Left renal cortex interstitium (tissue), 4 donors: ENCODE results near the gene CIB4. TPM values are rescaled to one million over a fixed set of nuclear protein-coding genes. Genes with fewer than 3 reads are reported as not detected.

Source experiments
- DNase-seq, 4 donors: peaks; one replicate each; pipeline ENCODE4 v3.0.0-alpha.2; 2013; ENCODE audit warnings: low read depth in 4 of 4, low spot score in 2 of 4, missing footprints in 1 of 4
- polyA plus RNA-seq, 4 donors: library from polyadenylated mRNA; unstranded; fragments of 120-200 nt; gene quantifications; one replicate each; pipeline ENCODE4 v1.2.1, GENCODE V29; 2013; ENCODE audit not compliant: insufficient read length in 4 of 4

The CIB4 gene
- polyA plus RNA-seq, 4 donors = 0.33 to 0.81 (median 0.41) TPM; not detected in 1

GRCh38 chr2:26627350-26628105, 13.6 kb downstream of the CIB4 start:
- no peak for DNase-seq

- no peak for DNase-seq
Observed at GRCh38 chr2:26626606-26627005, 14.6 kb downstream of the CIB4 start.

- no peak for DNase-seq
Observed at GRCh38 chr2:26623541-26624495, 17.3 kb downstream of the CIB4 start.

DNA sequence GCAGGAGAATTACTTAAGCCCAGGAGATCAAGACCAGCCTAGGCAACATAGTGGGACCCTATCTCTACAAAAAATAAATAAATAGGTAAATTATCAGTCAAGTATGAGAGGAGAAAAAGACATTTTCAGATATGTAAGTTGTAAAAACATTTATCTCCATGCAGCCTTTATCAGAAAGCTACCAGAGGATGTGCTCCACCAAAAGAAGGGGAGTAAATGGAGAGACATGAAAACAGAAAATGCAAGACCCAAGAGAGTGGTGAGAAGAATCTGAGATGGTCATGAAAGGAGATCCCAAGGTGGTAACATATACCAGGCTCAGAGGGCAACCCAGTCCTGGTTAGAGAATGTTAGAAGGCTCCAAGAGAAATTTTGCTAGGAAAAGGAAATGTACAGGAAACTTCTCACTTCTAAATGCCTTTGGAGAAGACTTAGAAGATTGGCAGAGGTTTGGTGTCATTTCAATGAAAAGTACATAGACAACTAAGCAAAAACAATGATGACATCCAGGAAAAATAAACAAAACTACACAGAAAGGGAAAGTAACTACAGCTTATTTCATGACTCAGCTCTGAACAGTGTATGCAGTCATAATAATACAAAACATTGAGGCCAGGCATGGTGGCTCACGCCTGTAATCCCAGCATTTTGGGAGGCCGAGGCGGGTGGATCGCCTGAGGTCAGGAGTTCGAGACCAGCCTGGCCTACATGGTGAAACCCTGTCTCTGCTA, 19.5 kb downstream of the CIB4 start:
- DNase-seq = no peak

GRCh38 chr2:26620031-26620605, 21.0 kb downstream of the CIB4 start:
- DNase-seq = no peak

- DNase-seq = no peak
Observed at GRCh38 chr2:26619521-26619951, 21.6 kb downstream of the CIB4 start.

DNA sequence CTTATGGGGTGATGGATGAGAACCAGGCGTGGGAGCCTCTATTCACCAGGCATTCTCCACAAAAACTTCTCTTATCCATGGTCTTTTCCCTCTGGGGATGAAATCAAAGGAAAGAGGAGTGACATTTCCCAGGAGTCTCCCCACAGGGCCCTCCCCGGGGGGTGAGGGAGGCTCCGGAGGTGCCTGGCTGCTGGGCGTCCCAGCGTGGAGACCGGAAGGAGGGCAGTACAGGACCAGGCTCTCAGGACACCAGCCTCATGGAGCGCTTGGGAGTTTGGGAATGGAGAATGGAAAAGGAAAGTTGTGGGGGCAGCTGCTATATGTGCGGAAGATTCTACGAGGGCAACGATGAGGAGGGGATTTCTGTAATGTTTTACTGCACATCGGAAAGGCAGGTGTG, 22.1 kb downstream of the CIB4 start:
- no peak for DNase-seq

- no peak for DNase-seq
Observed at GRCh38 chr2:26618611-26619010, 22.6 kb downstream of the CIB4 start.

DNA sequence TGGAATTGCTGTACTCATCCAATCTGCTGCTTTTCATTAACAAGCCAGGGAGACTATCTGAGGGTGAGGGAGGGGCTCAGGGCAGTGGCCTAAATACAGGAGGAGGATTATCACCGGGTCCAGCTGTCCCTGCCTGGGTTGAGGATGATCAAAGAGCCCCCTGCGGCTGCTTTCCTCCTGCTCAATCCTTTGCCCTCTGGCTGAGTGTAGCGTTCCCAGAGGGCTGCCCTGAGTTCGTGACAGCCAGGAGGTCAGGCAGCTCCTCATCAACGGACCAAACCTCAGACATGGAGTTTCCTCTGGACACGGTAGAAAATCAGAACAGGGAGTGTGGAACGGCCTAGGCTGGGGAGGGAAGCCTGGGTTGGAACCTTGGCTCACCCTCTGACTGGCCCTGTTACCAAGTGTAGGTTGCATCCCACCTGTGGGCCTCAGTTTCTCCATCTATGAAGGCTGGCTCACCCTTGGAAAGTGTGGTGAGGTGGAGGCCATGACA, 23.5 kb downstream of the CIB4 start:
- DNase-seq = no peak

DNA sequence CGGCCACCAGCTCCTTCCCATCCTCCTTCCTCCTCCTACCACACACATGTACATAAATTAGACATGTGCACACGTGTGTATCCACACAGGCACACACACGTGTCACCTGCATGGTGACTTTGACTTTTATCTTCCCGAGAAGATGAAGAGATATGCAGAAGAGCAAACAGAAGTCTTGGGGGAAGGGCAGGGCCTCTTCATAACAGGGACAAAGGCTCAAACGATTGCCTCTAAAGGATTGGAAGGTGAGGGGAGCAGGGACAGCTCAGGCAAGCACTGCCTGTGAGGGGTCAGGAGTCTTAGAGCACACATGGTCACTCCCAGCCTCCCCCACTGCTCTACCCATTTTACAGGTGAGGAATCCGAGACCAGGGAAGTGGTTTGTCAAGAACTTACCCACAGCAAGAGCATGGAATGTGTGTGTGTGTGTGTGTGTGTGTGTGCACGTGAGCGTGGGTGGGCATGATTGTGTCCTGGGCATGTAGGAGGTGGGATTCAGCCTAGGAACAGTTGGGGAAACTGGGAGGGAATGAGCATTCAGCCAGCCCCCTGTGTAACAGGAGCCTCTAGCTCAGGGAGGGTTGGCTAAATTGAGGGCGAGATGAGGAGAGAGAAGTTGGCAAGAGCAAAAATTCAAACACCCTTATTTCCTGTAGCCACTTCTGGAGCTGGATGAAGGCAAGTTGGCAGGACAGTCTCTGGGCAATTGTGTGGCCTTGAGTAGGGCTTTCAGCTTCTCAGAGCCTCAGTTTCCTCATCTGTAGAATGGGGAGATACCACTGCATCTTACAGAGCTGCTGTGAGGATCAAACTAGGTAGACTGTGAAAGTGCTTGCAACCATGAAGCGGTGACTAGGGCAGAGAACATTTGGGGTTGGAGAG, 24.2 kb downstream of the CIB4 start:
- no peak for DNase-seq

DNA sequence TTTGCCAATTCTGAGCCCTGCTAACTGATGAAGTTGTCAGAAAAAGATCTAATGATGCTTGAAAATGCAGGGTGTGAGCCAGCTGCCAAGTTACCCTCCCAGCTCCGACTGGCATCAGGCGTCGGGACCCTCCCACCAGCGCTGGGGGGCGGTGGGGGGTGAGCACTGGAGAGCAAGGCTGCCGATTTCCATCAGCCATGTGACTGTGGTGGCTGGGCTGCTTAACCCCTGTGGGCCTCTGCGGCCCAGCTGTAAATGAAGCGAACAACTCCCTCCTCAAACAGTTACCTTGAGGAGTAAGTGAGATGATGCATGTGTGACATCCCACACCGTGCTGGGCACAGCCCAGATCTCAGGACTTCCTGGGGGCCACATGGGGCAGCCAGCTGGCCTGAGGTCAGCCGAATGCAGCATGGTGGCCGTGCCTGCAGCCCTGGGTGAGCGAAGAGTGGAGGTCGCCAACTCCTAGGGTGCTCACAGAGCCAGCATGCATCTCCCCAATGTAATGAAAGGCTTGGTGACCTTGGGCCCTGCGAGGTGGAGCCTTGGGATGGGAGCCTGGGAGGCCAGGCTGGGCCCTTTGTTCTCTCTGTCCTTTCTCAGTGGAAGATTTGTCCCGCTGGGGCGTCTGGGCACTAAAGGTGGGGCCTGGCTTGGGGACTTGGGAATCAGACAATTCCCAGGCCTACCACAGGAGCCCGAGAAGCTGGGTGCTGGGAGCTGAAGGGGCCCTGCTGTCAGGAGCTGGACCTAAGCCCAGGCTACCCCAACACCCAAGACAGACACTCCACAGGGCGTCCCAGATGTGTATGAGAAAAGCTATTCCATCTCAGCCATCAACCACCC, 25.1 kb downstream of the CIB4 start:
- no peak for DNase-seq

DNA sequence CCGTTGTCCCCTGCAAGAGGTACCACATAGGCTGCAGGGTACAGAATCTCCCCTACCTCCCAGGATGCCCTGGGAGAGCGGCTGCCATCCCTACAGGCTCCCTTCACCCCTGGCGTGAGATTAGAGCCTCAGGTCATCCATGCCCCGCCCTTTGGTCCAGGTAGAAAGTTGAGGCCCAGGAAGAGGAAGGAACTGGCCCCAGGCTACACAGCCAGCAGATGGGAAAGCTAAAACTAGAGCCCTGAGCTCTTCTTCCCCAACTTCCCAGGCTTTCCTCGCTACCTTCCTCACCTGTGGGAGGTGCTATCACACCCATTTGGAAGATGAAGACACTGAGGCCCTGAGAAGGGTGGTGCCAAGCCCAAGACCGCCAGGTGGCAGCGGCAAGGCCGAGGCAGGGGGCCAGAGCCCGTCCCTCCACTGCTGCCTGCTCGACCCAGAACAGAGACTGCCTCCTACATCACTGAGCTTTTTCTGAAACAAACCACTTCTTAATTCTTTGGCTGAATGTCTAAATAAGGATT, 25.8 kb downstream of the CIB4 start:
- DNase-seq = no peak

- no peak for DNase-seq
Observed at GRCh38 chr2:26614216-26615138, 26.7 kb downstream of the CIB4 start.

- DNase-seq = no peak
Observed at GRCh38 chr2:26613241-26614215, 27.6 kb downstream of the CIB4 start.

DNA sequence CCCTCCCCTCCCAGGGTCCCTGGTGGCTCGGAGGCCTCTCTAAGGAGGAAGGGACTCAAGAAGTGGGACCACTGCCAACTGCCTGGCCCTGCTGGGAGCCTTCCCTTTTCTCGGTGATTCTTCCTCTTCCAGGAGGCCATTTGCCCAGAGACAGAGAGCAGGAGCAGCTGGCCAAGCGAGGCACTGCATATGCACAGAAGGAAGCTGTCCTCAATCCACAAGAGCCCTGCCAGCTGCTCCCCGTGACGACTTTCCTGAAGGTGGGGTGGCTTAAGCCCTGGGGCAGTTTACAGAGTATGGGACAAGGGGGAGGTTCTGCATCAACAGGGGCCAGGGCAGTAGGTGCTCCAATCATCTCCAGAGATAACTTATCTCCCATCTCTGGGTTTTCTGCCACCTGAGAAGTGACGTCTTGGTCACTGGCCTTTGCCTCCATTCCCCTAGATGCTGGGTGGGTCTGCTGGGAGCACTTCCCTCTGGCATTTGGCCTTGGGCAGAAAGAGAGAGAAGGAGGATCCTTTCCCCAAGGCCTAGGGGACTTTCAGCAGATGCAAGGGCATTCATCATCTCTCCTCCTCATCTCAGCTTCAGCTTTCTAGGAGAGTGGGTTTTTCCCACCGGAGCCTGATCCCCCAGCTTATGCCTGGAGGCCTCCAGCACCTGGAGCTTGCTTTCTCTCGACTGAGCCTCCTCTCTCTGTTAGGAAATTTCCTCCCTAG, 28.5 kb downstream of the CIB4 start:
- DNase-seq = no peak
